ENCODE measurements around the gene C14orf132. TPM values are rescaled to one million over a fixed set of nuclear protein-coding genes. Genes with fewer than 3 reads are reported as not detected.
"Not testable (repeated sequence)": the region's sequence is repeated elsewhere in the genome, so short reads cannot be mapped to it uniquely, and the experiment has no call there.

C14orf132 gene
- total RNA-seq = 1 to 10 TPM; 3.2 to 4.6 TPM

DNA sequence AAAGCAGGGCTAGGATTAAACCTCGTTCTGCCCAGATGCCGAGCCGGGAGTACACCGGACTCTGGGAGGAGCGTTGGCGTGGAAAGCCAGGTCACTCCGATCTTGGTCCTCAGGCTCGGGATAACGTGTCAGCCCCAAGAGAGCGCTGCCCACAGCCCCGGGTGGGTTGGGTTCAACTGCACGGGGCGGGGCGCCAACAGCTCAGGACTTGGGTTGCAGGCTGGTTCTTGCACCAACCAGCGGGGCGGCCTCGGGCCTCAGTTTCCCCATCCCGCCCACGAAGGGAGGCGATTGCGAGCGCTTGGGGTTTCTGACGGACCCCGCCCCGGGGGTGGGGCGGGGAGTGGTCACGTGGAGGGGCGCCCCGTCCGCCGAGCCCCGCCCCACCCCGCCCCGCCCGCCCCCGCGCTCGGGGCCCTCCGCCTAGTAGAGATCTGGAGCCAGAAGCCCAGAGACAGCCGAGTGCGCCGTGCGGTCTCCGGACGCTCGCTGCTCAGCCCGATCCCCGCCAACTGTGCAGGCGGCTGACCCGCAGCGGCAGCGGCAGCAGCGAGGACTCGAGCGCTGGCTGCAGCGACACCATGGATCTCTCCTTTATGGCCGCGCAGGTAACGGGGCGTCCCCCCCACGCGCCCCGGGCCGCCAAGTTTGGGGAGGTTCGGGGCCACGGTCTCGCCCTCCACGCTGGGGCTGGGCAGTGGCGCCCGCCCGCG lies at the start of gene C14orf132:
Gene C14orf132, plus strand, starts transcription at position 443 of the 713 bp plus-strand sequence. Its CDS starts 139 bp downstream, at position 582.
- ChIA-PET CTCF (interaction anchor here (0.6 kb wide), 1 partner anchor 17 kb away, joined by 3 read pairs; no protein-coding TSS in a partner anchor), POLR2A (interaction anchor here (1.0 kb wide), 1 partner anchor 14 kb away, joined by 3 read pairs; no protein-coding TSS in a partner anchor)
- H3K4me3 Mint-ChIP-seq = peak within 1 kb of the TSS; percentile 76
- no peaks in the 10 kb centered on the region for H3K9me3 Mint-ChIP-seq
- H3K4me1 Mint-ChIP-seq (ENCODE audit: low read depth) = peaks cover 13% of the 10 kb centered on the region
- H3K36me3 Mint-ChIP-seq = no peaks in the 10 kb centered on the region
- intact Hi-C loops (cut with micrococcal nuclease) = no loop called here
- peak; percentile 79 for DNase-seq
- H3K27ac Mint-ChIP-seq = no peak within 1 kb of the TSS
- peaks cover 20% of the 10 kb centered on the region for H3K27me3 Mint-ChIP-seq

DNA sequence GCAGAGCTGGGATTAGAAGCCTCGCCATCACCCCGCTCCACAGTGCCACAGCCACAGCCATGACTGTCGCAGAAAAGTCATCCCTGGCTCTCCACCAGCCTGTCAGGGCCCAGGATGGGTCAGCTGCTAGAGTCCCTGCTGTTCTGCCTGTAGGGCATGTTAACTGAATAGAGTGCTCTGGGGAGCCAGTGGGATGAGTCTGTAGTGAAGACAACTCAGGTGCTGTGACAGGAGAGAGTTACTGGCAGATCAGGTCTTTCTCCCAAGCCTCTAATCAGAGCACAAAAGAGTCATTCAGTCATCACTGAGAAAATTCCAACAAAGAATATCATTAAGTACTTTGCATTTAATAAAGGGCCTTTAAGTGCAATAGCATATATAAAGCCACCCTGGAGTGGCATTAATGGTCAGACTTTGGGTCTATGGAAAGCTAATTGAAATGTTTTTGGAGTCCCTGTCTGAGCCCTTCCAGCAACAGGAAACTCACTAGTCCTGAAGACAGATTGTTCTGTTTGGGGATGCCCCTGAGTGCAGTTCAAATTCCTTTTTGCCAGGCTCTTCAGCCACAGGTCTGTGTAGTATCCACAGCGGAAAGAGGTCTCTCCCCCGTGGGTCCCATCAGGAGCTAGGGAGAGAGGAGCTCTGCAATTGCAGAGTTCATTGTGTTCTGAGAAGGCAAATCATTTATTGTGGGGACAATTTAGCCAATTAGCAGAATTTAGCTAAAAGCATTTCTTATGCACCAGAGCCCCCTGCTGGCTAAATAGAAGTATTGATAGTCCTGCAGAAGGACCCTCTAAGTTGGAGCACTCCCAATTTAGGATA lies 45.2 kb upstream of the C14orf132 start:
- intact Hi-C loops (cut with micrococcal nuclease) = loop anchor here (1.0 kb wide), 1 partner anchor 433 kb away; no protein-coding TSS in a partner anchor
- Mint-ChIP-seq H3K4me3 (no peak overlapping the region), H3K9me3 (peaks cover 18% of the 10 kb centered on the region), H3K27me3 (peaks cover 36% of the 10 kb centered on the region), H3K4me1 (ENCODE audit: low read depth) (no peaks in the 10 kb centered on the region), H3K36me3 (peaks cover 3% of the 10 kb centered on the region), H3K27ac (no peak overlapping the region)
- CTCF ChIA-PET = interaction anchor here (0.5 to 2.6 kb wide), 13 partner anchors 8 to 434 kb away, joined by 3 to 13 read pairs (median 3); no protein-coding TSS in a partner anchor
- POLR2A ChIA-PET = no interaction called here
- peak; percentile 13 for DNase-seq

DNA sequence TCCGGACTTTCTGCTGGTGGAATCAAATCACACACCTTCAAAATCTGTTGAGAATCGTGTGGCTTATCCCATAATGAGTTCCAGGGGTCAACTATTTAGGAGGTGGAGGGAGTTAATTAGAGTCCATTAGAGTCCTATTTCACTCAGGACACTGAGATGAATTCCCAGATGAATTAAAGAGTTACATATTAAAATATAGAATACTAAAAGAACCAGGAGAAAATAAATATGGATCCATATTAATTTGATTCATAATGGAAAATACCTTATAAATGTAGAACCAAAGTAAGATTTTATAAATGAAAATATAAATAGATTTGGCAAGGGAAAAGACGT lies 44.6 kb upstream of the C14orf132 start:
- H3K4me1 Mint-ChIP-seq (ENCODE audit: low read depth) = no peaks in the 10 kb centered on the region

DNA sequence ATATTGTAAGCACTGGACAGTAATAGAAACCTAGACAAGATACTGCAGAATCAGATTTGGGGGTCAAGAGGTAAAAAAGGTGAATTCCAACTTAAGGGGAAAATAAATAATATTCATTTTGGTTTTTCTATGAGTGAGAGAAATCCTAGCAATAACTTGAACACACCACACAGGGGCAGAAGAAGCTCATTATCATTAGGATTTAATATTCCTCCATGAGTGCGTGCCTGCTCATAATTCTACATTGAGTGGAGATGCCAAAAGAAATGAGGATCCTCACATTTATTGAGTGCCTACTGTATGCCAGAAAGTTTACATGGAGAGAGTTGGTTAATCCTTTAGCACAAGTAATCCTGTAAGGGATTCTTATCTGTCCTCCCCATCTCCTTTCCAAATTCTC lies 40.5 kb upstream of the C14orf132 start:
- DNase-seq = no peak
- Mint-ChIP-seq H3K27ac (no peak overlapping the region), H3K9me3 (no peaks in the 10 kb centered on the region), H3K4me1 (ENCODE audit: low read depth) (no peaks in the 10 kb centered on the region), H3K27me3 (peaks cover 37% of the 10 kb centered on the region), H3K4me3 (no peak overlapping the region), H3K36me3 (no peaks in the 10 kb centered on the region)
- POLR2A ChIA-PET = no interaction called here
- intact Hi-C loops (cut with micrococcal nuclease) = loop anchor here (5.0 kb wide), 1 partner anchor 279 kb away; no protein-coding TSS in a partner anchor
- CTCF ChIA-PET = interaction anchor here (0.5 kb wide), 1 partner anchor 398 kb away, joined by 3 read pairs; no protein-coding TSS in a partner anchor

More for the DNA sequence above, 44.6 kb upstream of the C14orf132 start:
- no peak for DNase-seq
- Mint-ChIP-seq H3K9me3 (peaks cover 18% of the 10 kb centered on the region), H3K36me3 (peaks cover 3% of the 10 kb centered on the region), H3K4me3 (no peak overlapping the region), H3K27ac (no peak overlapping the region), H3K27me3 (peaks cover 39% of the 10 kb centered on the region)
- intact Hi-C loops (cut with micrococcal nuclease) = loop anchor here (1.0 kb wide), 1 partner anchor 433 kb away; no protein-coding TSS in a partner anchor
- POLR2A ChIA-PET = no interaction called here
- CTCF ChIA-PET = interaction anchor here (0.8 to 2.6 kb wide), 10 partner anchors 9 to 435 kb away, joined by 3 to 13 read pairs (median 4); no protein-coding TSS in a partner anchor

DNA sequence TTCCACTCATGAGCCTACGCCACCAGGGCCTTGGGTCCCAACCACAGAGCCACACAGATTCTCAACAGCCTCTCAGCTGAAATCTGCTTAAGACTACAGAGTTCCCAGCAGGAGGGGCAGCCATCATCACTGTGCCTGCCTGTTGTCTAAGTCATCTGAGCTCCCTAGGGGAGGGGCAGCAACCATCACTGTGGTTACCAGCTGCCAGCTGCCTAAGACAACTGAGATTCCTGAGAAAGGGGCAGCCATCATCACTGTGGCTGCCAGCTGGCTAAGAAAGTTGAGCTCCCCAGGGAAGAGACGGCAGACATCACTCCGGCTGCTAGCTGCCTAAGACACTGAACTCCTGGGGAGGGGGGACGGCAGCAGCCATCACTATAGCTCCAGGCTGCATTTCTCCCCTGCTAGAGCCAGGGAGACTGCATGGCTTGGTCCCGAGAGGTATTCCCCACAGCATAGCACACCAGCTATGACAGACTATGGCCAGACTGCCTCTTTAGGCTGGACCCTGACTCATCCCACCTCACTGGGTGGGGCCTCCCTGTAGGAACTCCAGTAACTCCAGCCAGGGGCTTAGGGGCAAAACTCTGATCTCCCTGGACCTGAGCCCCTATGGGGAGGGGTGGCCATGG lies 37.2 kb upstream of the C14orf132 start:
- ChIA-PET CTCF (interaction anchor here (0.8 kb wide), 1 partner anchor 8 kb away, joined by 3 read pairs; no protein-coding TSS in a partner anchor), POLR2A (no interaction called here)
- no peak overlapping the region for H3K4me3 Mint-ChIP-seq
- intact Hi-C loops (cut with micrococcal nuclease) = no loop called here
- H3K9me3 Mint-ChIP-seq = peaks cover 10% of the 10 kb centered on the region
- no peak for DNase-seq
- peaks cover 40% of the 10 kb centered on the region for H3K27me3 Mint-ChIP-seq
- H3K36me3 Mint-ChIP-seq = no peaks in the 10 kb centered on the region
- no peak overlapping the region for H3K27ac Mint-ChIP-seq
- H3K4me1 Mint-ChIP-seq (ENCODE audit: low read depth) = no peaks in the 10 kb centered on the region

DNA sequence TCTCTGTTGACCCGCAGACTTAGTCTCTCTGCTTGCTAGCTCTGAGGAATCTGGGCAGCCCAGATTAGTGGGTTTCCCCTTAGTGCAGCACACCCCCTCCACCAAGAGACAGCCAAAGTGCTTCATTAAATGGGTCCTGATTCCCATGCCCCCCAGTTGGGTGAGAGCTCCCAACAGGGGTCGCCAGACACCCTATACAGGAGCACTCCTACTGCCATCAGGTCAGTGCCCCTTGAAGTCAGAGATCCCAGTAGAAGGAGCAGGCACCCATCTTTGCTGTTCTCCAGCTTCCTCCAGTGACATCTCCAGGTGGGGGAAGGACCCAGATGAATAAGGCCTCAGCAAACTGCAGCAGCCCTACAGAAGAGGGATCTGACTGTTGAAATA lies 36.7 kb upstream of the C14orf132 start:
- no peak overlapping the region for H3K27ac Mint-ChIP-seq
- CTCF ChIA-PET = interaction anchor here (0.8 kb wide), 1 partner anchor 9 kb away, joined by 3 read pairs; no protein-coding TSS in a partner anchor

DNA sequence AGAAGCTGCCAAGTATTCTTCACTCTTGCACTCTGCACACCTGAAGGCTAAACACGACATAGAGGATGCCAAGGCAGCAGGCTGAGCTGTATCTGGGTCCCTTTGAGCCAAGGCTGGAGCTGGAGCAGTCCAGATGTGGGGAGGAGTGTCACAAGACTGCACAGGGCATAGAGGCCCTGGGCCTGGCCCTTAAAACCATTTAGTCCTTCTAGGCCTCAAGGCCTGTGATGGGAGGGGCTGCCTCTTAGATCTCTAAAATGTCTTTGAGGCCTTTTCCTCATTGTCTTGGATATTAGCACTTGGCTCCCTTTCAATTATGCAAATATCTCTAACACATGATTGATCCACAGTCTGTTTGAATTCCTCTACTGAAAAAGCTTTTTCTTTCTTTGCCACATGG lies 28.0 kb upstream of the C14orf132 start:
- CTCF ChIA-PET = no interaction called here
- H3K36me3 Mint-ChIP-seq = peaks cover 3% of the 10 kb centered on the region
- POLR2A ChIA-PET = no interaction called here
- peaks cover 22% of the 10 kb centered on the region for H3K9me3 Mint-ChIP-seq
- peaks cover 5% of the 10 kb centered on the region for H3K27me3 Mint-ChIP-seq
- no peak overlapping the region for H3K4me3 Mint-ChIP-seq
- H3K27ac Mint-ChIP-seq = no peak overlapping the region
- intact Hi-C loops (cut with micrococcal nuclease) = no loop called here
- no peaks in the 10 kb centered on the region for H3K4me1 Mint-ChIP-seq (ENCODE audit: low read depth)
- no peak for DNase-seq

More for the DNA sequence above, 36.7 kb upstream of the C14orf132 start:
- intact Hi-C loops (cut with micrococcal nuclease) = no loop called here
- peaks cover 36% of the 10 kb centered on the region for H3K27me3 Mint-ChIP-seq
- no peak overlapping the region for H3K4me3 Mint-ChIP-seq
- H3K36me3 Mint-ChIP-seq = no peaks in the 10 kb centered on the region
- POLR2A ChIA-PET = no interaction called here
- DNase-seq = no peak
- no peaks in the 10 kb centered on the region for H3K4me1 Mint-ChIP-seq (ENCODE audit: low read depth)
- peaks cover 10% of the 10 kb centered on the region for H3K9me3 Mint-ChIP-seq

DNA sequence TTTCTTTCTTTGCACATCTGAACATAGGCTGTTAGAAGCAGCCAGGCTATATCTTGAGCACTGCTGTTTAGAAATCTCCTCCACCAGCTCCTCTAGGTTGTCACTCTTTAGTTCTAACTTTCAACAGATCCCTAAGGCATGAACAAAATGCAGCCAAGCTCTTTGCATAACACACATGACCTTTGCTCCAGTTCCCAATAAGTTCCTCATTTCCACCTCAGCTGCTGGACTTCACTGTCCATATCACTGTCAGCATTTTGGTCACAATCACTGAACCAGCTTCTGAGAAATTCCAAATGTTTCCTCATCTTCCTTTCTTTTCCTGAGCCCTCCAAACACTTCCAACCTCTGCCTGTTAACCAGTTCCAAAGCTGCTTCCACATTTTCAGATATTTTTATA lies 27.6 kb upstream of the C14orf132 start:
- ChIA-PET POLR2A (no interaction called here), CTCF (interaction anchor here (1.3 kb wide), 1 partner anchor 16 kb away, joined by 4 read pairs; no protein-coding TSS in a partner anchor)
- Mint-ChIP-seq H3K36me3 (peaks cover 3% of the 10 kb centered on the region), H3K9me3 (peaks cover 22% of the 10 kb centered on the region), H3K4me1 (ENCODE audit: low read depth) (no peaks in the 10 kb centered on the region), H3K4me3 (no peak overlapping the region), H3K27ac (no peak overlapping the region), H3K27me3 (peaks cover 10% of the 10 kb centered on the region)
- DNase-seq = no peak
- intact Hi-C loops (cut with micrococcal nuclease) = no loop called here

DNA sequence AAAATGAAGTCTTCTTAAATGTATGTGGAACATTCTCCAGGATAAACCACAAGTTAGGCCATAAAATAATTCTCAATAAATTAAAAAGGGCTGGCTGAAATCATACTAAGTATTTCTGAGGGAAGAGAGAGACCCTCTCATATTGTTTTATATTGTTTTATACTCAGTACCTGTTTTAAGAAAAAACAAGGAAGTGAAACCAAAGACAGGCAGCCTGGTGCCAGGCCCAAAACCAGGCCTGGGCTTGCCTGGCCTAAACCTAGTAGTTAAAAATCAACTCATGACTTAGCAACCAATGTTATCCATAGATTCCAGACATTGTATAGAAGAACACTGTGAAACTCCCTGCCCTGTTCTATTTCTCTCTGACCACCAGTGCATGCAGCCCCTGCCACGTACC lies 26.4 kb upstream of the C14orf132 start:
- DNase-seq; H3K4me1 Mint-ChIP-seq (ENCODE audit: low read depth); H3K4me3 Mint-ChIP-seq; H3K27ac Mint-ChIP-seq; intact Hi-C loops (cut with micrococcal nuclease); POLR2A ChIA-PET; H3K36me3 Mint-ChIP-seq: not testable (repeated sequence)
- H3K9me3 Mint-ChIP-seq = peaks cover 22% of the 10 kb centered on the region
- CTCF ChIA-PET = interaction anchor here (1.3 kb wide), 1 partner anchor 17 kb away, joined by 4 read pairs; no protein-coding TSS in a partner anchor
- H3K27me3 Mint-ChIP-seq = peaks cover 19% of the 10 kb centered on the region

DNA sequence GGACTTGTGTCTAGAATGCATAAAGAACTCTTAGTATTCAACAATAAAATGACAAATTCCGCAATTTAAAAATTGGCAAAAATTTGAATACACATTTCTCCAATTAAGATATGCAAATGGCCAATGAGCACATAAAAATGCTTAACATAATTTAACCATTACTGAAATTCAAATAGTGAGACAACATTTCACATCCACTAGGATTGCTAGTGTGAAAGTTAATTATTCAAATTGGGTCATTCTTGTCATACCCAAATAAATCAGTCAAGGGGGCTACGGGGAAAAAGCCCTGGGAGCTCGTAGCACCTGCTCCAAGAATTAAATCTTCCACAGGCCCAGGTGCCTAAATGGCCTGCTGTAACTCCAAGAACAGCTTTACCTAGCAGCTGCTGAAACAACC lies 25.0 kb upstream of the C14orf132 start:
- H3K9me3 Mint-ChIP-seq = peaks cover 22% of the 10 kb centered on the region
- no peaks in the 10 kb centered on the region for H3K4me1 Mint-ChIP-seq (ENCODE audit: low read depth)
- H3K27me3 Mint-ChIP-seq = peaks cover 27% of the 10 kb centered on the region
- peaks cover 3% of the 10 kb centered on the region for H3K36me3 Mint-ChIP-seq
- no peak overlapping the region for H3K4me3 Mint-ChIP-seq
- DNase-seq = no peak
- ChIA-PET POLR2A (no interaction called here), CTCF (interaction anchor here (0.8 kb wide), 1 partner anchor 20 kb away, joined by 4 read pairs; no protein-coding TSS in a partner anchor)
- no peak overlapping the region for H3K27ac Mint-ChIP-seq
- intact Hi-C loops (cut with micrococcal nuclease) = no loop called here

DNA sequence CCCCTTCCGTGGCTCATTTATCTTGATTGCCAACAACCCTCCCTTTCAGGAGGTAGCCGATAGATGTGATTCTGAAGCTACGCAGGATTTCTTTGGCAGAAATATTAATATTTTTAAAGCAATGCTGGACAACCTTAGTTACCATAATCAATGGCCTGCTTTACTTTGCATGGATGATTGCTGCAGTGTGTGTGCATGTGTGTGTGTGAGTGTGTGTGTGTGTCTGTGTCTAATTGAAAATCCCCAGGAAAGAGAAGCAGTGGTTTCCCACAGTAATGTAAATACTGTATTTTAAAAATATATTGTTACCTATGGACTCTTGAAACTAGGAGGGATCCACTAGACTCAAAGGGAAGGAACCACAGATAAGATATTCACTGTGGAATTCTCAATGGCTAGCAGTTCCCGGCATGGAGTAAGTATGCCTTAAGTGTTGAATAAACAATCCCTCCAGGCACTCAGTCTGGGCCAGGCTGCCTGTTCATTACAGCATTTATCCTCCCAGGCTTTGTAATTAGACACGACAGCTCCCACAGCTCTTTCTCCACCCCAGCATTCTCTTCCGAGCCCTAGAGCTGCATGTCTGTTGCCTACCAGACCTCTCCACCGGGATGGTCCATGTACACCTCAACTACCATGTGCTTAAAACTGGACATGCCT lies 22.5 kb upstream of the C14orf132 start:
- peaks cover 5% of the 10 kb centered on the region for H3K9me3 Mint-ChIP-seq
- CTCF ChIA-PET = no interaction called here
- DNase-seq = no peak
- peaks cover 1% of the 10 kb centered on the region for H3K36me3 Mint-ChIP-seq
- H3K4me1 Mint-ChIP-seq (ENCODE audit: low read depth) = no peaks in the 10 kb centered on the region
- intact Hi-C loops (cut with micrococcal nuclease) = no loop called here
- peaks cover 35% of the 10 kb centered on the region for H3K27me3 Mint-ChIP-seq
- no peak overlapping the region for H3K27ac Mint-ChIP-seq
- H3K4me3 Mint-ChIP-seq = no peak overlapping the region
- POLR2A ChIA-PET = no interaction called here
